D721Med (cell line): ENCODE results near the gene ST8SIA6.

Experiments used
- DNase-seq: peaks from one replicate; pipeline ENCODE4 v3.0.0; 2011; ENCODE audit warnings: low spot score; ENCODE audit not compliant: insufficient read length
- FAIRE-seq: peaks from 2 replicates; lab custom pipeline; 2011; peaks lifted over from hg19 to GRCh38; lab: Jason Lieb, UNC
- CTCF ChIP-seq: IDR thresholded peaks from 2 replicates; pipeline ENCODE4 v1.5.1; 2012; ENCODE audit warnings: mild to moderate bottlenecking, control low read depth; ENCODE audit not compliant: insufficient read depth; ENCODE audit errors: missing control alignments

The ST8SIA6 gene

GRCh38 chr10:17387861-17388503, 66.4 kb downstream of the ST8SIA6 start:
- FAIRE-seq = no peak
- no peak for TF ChIP-seq CTCF
- DNase-seq = no peak

- FAIRE-seq (no peak), DNase-seq (no peak)
- no peak for TF ChIP-seq CTCF
Measured at GRCh38 chr10:17386616-17387075, 67.7 kb downstream of the ST8SIA6 start.

GRCh38 chr10:17386021-17386420, 68.4 kb downstream of the ST8SIA6 start:
- FAIRE-seq (no peak), DNase-seq (no peak)
- TF ChIP-seq CTCF = no peak

GRCh38 chr10:17385066-17385465, 69.3 kb downstream of the ST8SIA6 start:
- DNase-seq (no peak), FAIRE-seq (no peak)
- no peak for TF ChIP-seq CTCF

GRCh38 chr10:17383801-17384555, 70.4 kb downstream of the ST8SIA6 start:
- TF ChIP-seq CTCF = no peak
- DNase-seq (no peak), FAIRE-seq (no peak)

GRCh38 chr10:17381502-17382142, 72.8 kb downstream of the ST8SIA6 start:
- no peak for TF ChIP-seq CTCF
- DNase-seq = no peak
- no peak for FAIRE-seq

GRCh38 chr10:17380888-17381287, 73.5 kb downstream of the ST8SIA6 start:
- no peak for TF ChIP-seq CTCF
- FAIRE-seq = no peak

More at GRCh38 chr10:17380888-17381287, 73.5 kb downstream of the ST8SIA6 start:
- no peak for DNase-seq
